B cell (primary cell): Measurements from ENCODE around the gene NBEA.

Source experiments
- EZH2 ChIP-seq: IDR thresholded peaks from 2 replicates; pipeline ENCODE4 v1.6.1; 2012; ENCODE audit warnings: borderline replicate concordance, low read depth, mild to moderate bottlenecking, moderate library complexity, low read length; ENCODE audit not compliant: insufficient read depth, poor library complexity, severe bottlenecking
- TF ChIP-seq, protein P1 (sequence below): fragments of 200-600 bp; IDR thresholded peaks from one replicate; pipeline ENCODE4 v1.8.0; 2022; ENCODE audit warnings: antibody characterized with exemption, mild to moderate bottlenecking

DNA sequence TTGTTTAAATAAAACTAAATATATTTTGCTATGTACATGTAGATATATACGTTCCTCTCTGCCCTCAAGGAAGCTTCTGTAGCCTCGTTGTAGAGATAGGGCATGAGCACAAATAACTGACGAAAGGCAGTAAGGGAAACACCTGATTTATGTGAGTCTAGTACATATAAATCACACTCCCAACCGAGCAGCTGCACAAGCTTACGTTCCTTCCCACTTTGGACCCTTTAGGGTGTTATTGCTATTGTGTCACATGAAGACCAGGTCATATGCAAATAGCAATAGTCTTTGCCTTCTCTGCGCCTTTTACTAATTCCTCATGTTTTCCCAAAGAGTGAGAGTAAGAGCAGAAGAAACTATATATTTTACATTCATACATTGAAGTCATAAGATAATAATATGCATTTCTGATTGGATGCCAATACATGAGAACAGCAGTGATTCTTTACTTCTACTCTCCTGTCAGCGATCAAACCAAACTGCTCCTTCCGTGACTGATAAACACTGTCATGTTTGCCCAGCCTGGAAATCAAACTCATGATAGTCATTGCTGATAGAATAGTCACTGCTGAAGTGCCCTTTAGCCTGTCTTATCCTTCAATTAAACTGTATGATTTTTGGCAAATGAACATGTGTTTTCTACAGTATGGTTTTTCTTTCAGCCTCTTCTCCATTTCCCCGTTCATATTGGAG, 661.7 kb downstream of the NBEA start:
- TF ChIP-seq, protein P1, sequence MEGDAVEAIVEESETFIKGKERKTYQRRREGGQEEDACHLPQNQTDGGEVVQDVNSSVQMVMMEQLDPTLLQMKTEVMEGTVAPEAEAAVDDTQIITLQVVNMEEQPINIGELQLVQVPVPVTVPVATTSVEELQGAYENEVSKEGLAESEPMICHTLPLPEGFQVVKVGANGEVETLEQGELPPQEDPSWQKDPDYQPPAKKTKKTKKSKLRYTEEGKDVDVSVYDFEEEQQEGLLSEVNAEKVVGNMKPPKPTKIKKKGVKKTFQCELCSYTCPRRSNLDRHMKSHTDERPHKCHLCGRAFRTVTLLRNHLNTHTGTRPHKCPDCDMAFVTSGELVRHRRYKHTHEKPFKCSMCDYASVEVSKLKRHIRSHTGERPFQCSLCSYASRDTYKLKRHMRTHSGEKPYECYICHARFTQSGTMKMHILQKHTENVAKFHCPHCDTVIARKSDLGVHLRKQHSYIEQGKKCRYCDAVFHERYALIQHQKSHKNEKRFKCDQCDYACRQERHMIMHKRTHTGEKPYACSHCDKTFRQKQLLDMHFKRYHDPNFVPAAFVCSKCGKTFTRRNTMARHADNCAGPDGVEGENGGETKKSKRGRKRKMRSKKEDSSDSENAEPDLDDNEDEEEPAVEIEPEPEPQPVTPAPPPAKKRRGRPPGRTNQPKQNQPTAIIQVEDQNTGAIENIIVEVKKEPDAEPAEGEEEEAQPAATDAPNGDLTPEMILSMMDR, result no peak
- no peak for TF ChIP-seq EZH2
